ENCODE data around the gene GANAB. TPM values are rescaled to one million over a fixed set of nuclear protein-coding genes. Genes with fewer than 3 reads are reported as not detected.

GANAB gene
- total and polyA plus RNA-seq, 2 of the 13 experiments (the other 11 are each of a cell fraction or from before 2014, with no cell fraction given): 99.5 to 234 TPM

DNA sequence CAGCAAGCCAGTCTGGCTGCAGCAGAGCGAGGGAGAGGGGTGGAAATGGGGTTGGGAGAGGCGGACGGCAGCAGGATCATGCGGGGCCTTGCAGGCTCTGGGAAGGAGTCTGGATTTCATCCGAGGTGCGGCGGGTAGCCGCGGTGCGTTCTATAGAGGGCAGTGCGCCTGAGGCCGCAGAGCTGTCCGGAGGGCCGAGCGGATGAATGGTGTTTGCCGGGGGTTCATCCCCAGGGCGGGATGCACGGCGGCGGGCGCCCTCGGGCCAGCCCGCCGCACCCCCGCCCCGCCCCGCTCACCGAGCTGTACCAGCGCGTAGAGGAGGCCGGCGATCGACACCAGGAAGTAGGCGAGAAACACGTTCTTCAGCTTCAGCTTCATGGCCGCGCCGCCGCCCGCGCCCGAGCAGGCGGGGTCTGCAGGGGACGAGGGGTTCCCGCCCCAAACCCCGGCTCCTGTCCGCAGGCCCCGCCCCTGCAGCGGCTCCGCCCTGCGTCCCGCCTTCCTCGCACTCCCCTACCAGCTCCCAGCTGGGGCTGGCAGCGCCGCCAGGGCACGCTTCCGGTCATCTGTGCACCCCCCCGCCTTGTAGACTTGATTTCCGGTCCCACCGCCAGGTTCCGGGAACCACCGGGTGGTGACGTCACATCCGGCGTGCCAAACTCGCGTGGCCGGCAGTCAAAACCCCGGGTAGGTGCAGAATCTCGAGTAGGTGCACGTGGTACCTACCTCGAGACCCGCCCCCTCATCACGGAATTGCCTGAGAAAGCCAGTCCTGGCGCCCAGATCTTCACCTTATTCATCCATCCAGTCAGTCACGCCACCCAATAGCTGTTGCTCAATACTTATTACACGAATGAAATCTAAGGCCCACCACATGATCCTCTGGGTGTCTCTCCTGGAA is 24.6 kb downstream of the GANAB start, which contains the start of gene B3GAT3 (continued):
- TF ChIP-seq ZNF234 (CRISPR knock-in tag; conservative IDR thresholded peaks at IDR 0.05) (no peak), NFIB (CRISPR knock-in tag; IDR thresholded peaks at IDR 0.05; ENCODE audit: borderline replicate concordance) (no peak), SP140L (CRISPR knock-in tag; IDR thresholded peaks at IDR 0.05; ENCODE audit: borderline replicate concordance) (no peak), NCOA1 (CRISPR knock-in tag; IDR thresholded peaks at IDR 0.05) (no peak), ZNF326 (CRISPR knock-in tag; IDR thresholded peaks at IDR 0.05; ENCODE audit: borderline replicate concordance) (no peak; the same call in 1 of the 2 replicates), KLF9 (CRISPR knock-in tag; IDR thresholded peaks at IDR 0.05; ENCODE audit: low read depth) (no peak)
- TF ChIP-seq, protein P1, sequence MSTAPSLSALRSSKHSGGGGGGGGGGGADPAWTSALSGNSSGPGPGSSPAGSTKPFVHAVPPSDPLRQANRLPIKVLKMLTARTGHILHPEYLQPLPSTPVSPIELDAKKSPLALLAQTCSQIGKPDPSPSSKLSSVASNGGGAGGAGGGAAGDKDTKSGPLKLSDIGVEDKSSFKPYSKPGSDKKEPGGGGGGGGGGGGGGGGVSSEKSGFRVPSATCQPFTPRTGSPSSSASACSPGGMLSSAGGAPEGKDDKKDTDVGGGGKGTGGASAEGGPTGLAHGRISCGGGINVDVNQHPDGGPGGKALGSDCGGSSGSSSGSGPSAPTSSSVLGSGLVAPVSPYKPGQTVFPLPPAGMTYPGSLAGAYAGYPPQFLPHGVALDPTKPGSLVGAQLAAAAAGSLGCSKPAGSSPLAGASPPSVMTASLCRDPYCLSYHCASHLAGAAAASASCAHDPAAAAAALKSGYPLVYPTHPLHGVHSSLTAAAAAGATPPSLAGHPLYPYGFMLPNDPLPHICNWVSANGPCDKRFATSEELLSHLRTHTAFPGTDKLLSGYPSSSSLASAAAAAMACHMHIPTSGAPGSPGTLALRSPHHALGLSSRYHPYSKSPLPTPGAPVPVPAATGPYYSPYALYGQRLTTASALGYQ (CRISPR knock-in tag; IDR thresholded peaks at IDR 0.05): peak; percentile 81
- TF ChIP-seq, protein P2, sequence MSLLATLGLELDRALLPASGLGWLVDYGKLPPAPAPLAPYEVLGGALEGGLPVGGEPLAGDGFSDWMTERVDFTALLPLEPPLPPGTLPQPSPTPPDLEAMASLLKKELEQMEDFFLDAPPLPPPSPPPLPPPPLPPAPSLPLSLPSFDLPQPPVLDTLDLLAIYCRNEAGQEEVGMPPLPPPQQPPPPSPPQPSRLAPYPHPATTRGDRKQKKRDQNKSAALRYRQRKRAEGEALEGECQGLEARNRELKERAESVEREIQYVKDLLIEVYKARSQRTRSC (CRISPR knock-in tag; IDR thresholded peaks at IDR 0.05; ENCODE audit: low read depth): no peak
- TF ChIP-seq, protein P3, sequence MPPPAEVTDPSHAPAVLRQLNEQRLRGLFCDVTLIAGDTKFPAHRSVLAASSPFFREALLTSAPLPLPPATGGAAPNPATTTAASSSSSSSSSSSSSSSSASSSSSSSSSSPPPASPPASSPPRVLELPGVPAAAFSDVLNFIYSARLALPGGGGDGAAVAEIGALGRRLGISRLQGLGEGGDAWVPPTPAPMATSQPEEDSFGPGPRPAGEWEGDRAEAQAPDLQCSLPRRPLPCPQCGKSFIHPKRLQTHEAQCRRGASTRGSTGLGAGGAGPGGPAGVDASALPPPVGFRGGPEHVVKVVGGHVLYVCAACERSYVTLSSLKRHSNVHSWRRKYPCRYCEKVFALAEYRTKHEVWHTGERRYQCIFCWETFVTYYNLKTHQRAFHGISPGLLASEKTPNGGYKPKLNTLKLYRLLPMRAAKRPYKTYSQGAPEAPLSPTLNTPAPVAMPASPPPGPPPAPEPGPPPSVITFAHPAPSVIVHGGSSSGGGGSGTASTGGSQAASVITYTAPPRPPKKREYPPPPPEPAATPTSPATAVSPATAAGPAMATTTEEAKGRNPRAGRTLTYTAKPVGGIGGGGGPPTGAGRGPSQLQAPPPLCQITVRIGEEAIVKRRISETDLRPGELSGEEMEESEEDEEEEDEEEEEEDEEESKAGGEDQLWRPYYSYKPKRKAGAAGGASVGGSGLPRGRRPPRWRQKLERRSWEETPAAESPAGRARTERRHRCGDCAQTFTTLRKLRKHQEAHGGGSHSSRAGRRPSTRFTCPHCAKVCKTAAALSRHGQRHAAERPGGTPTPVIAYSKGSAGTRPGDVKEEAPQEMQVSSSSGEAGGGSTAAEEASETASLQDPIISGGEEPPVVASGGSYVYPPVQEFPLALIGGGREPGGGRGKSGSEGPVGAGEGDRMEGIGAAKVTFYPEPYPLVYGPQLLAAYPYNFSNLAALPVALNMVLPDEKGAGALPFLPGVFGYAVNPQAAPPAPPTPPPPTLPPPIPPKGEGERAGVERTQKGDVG (CRISPR knock-in tag; IDR thresholded peaks at IDR 0.05; ENCODE audit: borderline replicate concordance): no peak
- TF ChIP-seq, protein P4, sequence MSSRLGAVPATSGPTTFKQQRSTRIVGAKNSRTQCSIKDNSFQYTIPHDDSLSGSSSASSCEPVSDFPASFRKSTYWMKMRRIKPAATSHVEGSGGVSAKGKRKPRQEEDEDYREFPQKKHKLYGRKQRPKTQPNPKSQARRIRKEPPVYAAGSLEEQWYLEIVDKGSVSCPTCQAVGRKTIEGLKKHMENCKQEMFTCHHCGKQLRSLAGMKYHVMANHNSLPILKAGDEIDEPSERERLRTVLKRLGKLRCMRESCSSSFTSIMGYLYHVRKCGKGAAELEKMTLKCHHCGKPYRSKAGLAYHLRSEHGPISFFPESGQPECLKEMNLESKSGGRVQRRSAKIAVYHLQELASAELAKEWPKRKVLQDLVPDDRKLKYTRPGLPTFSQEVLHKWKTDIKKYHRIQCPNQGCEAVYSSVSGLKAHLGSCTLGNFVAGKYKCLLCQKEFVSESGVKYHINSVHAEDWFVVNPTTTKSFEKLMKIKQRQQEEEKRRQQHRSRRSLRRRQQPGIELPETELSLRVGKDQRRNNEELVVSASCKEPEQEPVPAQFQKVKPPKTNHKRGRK (CRISPR knock-in tag; IDR thresholded peaks at IDR 0.05): no peak
- TF ChIP-seq, protein P5, sequence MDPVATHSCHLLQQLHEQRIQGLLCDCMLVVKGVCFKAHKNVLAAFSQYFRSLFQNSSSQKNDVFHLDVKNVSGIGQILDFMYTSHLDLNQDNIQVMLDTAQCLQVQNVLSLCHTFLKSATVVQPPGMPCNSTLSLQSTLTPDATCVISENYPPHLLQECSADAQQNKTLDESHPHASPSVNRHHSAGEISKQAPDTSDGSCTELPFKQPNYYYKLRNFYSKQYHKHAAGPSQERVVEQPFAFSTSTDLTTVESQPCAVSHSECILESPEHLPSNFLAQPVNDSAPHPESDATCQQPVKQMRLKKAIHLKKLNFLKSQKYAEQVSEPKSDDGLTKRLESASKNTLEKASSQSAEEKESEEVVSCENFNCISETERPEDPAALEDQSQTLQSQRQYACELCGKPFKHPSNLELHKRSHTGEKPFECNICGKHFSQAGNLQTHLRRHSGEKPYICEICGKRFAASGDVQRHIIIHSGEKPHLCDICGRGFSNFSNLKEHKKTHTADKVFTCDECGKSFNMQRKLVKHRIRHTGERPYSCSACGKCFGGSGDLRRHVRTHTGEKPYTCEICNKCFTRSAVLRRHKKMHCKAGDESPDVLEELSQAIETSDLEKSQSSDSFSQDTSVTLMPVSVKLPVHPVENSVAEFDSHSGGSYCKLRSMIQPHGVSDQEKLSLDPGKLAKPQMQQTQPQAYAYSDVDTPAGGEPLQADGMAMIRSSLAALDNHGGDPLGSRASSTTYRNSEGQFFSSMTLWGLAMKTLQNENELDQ (CRISPR knock-in tag; IDR thresholded peaks at IDR 0.05; ENCODE audit: borderline replicate concordance): no peak
- TF ChIP-seq, protein P6, sequence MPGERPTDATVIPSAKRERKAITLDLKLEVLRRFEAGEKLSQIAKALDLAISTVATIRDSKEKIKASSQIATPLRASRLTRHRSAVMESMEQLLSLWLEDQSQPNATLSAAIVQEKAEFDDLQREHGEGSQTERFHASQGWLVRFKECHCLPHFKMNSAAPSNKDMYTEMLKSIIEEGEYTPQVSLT (CRISPR knock-in tag; IDR thresholded peaks at IDR 0.05; ENCODE audit: borderline replicate concordance, low read depth): no peak
